HEK293 (cell line): ENCODE results near the gene PPM1L.

Experiments used
- CTCF ChIA-PET: fragments of 350-600 bp; formaldehyde crosslinking; extraction: SDS; loops from one replicate; lab custom pipeline; 2021; ENCODE audit warnings: antibody characterized with exemption; lab: Yijun Ruan, JAX
- POLR2A ChIA-PET: fragments of 300-600 bp; formaldehyde crosslinking; extraction: SDS; loops from one replicate; lab custom pipeline; 2020; ENCODE audit warnings: antibody characterized with exemption, inconsistent platforms; lab: Yijun Ruan, JAX
- H3K27ac ChIP-seq: fragments of 200-500 bp; sonication (Bioruptor generic); 2 replicates; pipeline ENCODE4 v1.5.1; 2014; ENCODE audit warnings: low read depth, low read length, control low read depth, inconsistent platforms; ENCODE audit errors: extremely low read depth
- H3K36me3 ChIP-seq, 2 experiments: fragments of 200-500 bp in 1 of 2; sonication (Bioruptor generic) in 1 of 2; 1 replicate in 1 of 2; 2 replicates in 1 of 2; pipeline ENCODE4 v1.5.1; 2014 to 2017; ENCODE audit warnings: inconsistent platforms in 2 of 2, low read length in 2 of 2; ENCODE audit not compliant: control insufficient read depth in 2 of 2, insufficient read depth in 1 of 2
- H3K4me1 ChIP-seq: fragments of 200-500 bp; sonication (Bioruptor generic); 2 replicates; pipeline ENCODE4 v1.5.1; 2014; ENCODE audit warnings: mild to moderate bottlenecking, low read length, inconsistent platforms; ENCODE audit not compliant: control insufficient read depth, insufficient read depth
- H3K4me3 ChIP-seq: 2 replicates; pipeline ENCODE4 v1.5.1; 2011; ENCODE audit warnings: low read depth, mild to moderate bottlenecking, control low read depth, low read length, moderate library complexity
- H3K9me3 ChIP-seq: fragments of 200-500 bp; sonication (Bioruptor generic); 2 replicates; pipeline ENCODE4 v1.5.1; 2014; ENCODE audit warnings: low read depth, low read length, inconsistent platforms; ENCODE audit not compliant: control insufficient read depth, insufficient read depth
- REPIN1 ChIP-seq: fragments of 450-650 bp; formaldehyde crosslinking; IDR thresholded peaks from 2 replicates; pipeline ENCODE4 v1.5.1; 2017; ENCODE audit warnings: missing biosample characterization, missing genetic modification characterization, low read depth
- ZBTB20 ChIP-seq: fragments of 450-650 bp; formaldehyde crosslinking; IDR thresholded peaks from 2 replicates; pipeline ENCODE4 v1.5.1; 2016; ENCODE audit warnings: missing biosample characterization, missing genetic modification characterization
- ZNF138 ChIP-seq: fragments of 450-650 bp; formaldehyde crosslinking; IDR thresholded peaks from 2 replicates; pipeline ENCODE4 v1.5.1; 2016; ENCODE audit warnings: missing biosample characterization, missing genetic modification characterization, borderline replicate concordance
- ZNF211 ChIP-seq: fragments of 450-650 bp; formaldehyde crosslinking; IDR thresholded peaks from 2 replicates; pipeline ENCODE4 v1.5.1; 2016; ENCODE audit warnings: low read depth, missing biosample characterization, missing genetic modification characterization
- ZNF23 ChIP-seq: fragments of 450-650 bp; formaldehyde crosslinking; IDR thresholded peaks from 2 replicates; pipeline ENCODE4 v1.5.1; 2016; ENCODE audit warnings: missing biosample characterization, missing genetic modification characterization, borderline replicate concordance
- ZNF302 ChIP-seq: fragments of 450-650 bp; formaldehyde crosslinking; IDR thresholded peaks from 2 replicates; pipeline ENCODE4 v1.5.1; 2016; ENCODE audit warnings: missing biosample characterization, missing genetic modification characterization, low read depth
- ZNF335 ChIP-seq: fragments of 450-650 bp; formaldehyde crosslinking; conservative IDR thresholded peaks from 2 replicates; pipeline ENCODE4 v1.5.1; 2016; ENCODE audit warnings: missing biosample characterization, missing genetic modification characterization
- ZNF404 ChIP-seq: fragments of 450-650 bp; formaldehyde crosslinking; IDR thresholded peaks from 2 replicates; pipeline ENCODE4 v1.5.1; 2017; ENCODE audit warnings: missing biosample characterization, missing genetic modification characterization
- ZNF530 ChIP-seq: fragments of 450-650 bp; formaldehyde crosslinking; IDR thresholded peaks from 2 replicates; pipeline ENCODE4 v1.5.1; 2016; ENCODE audit warnings: low read depth, missing biosample characterization, missing genetic modification characterization
- ZNF544 ChIP-seq: fragments of 450-650 bp; formaldehyde crosslinking; IDR thresholded peaks from 2 replicates; pipeline ENCODE4 v1.5.0; 2017; ENCODE audit warnings: missing biosample characterization, missing genetic modification characterization
- ZNF623 ChIP-seq: fragments of 450-650 bp; formaldehyde crosslinking; IDR thresholded peaks from 2 replicates; pipeline ENCODE4 v1.5.1; 2016; ENCODE audit warnings: missing biosample characterization, missing genetic modification characterization
- ZNF629 ChIP-seq: fragments of 450-650 bp; formaldehyde crosslinking; IDR thresholded peaks from 2 replicates; pipeline ENCODE4 v1.5.1; 2017; ENCODE audit warnings: missing biosample characterization, missing genetic modification characterization
- ZNF670 ChIP-seq: fragments of 450-650 bp; formaldehyde crosslinking; IDR thresholded peaks from 2 replicates; pipeline ENCODE4 v1.5.1; 2016; ENCODE audit warnings: missing biosample characterization, missing genetic modification characterization, low read depth
- ZNF701 ChIP-seq: fragments of 450-650 bp; formaldehyde crosslinking; IDR thresholded peaks from 2 replicates; pipeline ENCODE4 v1.5.1; 2016; ENCODE audit warnings: missing biosample characterization, missing genetic modification characterization
- ZNF707 ChIP-seq: fragments of 450-650 bp; formaldehyde crosslinking; IDR thresholded peaks from 2 replicates; pipeline ENCODE4 v1.5.1; 2016; ENCODE audit warnings: missing biosample characterization, missing genetic modification characterization
- ZNF777 ChIP-seq: fragments of 450-650 bp; formaldehyde crosslinking; IDR thresholded peaks from 2 replicates; pipeline ENCODE4 v1.5.1; 2017; ENCODE audit warnings: missing biosample characterization, missing genetic modification characterization, borderline replicate concordance
- TF ChIP-seq, protein P1 (sequence below): fragments of 450-650 bp; formaldehyde crosslinking; IDR thresholded peaks from 2 replicates; pipeline ENCODE4 v1.5.1; 2016; ENCODE audit warnings: missing biosample characterization, missing genetic modification characterization, low read depth
- TF ChIP-seq, protein P2 (sequence below): sonication (generic); formaldehyde crosslinking; IDR thresholded peaks from 2 replicates; pipeline ENCODE4 v1.8.1; 2022; ENCODE audit warnings: mild to moderate bottlenecking, moderate library complexity, missing genetic modification reagents
- TF ChIP-seq, protein P3 (sequence below): fragments of 450-650 bp; formaldehyde crosslinking; IDR thresholded peaks from 2 replicates; pipeline ENCODE4 v1.5.1; 2017; ENCODE audit warnings: missing biosample characterization, missing genetic modification characterization
- TF ChIP-seq, protein P4 (sequence below): fragments of 450-650 bp; formaldehyde crosslinking; IDR thresholded peaks from 2 replicates; pipeline ENCODE4 v1.5.1; 2017; ENCODE audit warnings: missing biosample characterization, missing genetic modification characterization
- TF ChIP-seq, protein P5 (sequence below): fragments of 450-650 bp; formaldehyde crosslinking; IDR thresholded peaks from 2 replicates; pipeline ENCODE4 v1.5.1; 2017; ENCODE audit warnings: missing biosample characterization, missing genetic modification characterization
- TF ChIP-seq, protein P6 (sequence below): fragments of 450-650 bp; formaldehyde crosslinking; IDR thresholded peaks from 2 replicates; pipeline ENCODE4 v1.5.1; 2016; ENCODE audit warnings: missing biosample characterization, missing genetic modification characterization, borderline replicate concordance

The PPM1L gene

DNA sequence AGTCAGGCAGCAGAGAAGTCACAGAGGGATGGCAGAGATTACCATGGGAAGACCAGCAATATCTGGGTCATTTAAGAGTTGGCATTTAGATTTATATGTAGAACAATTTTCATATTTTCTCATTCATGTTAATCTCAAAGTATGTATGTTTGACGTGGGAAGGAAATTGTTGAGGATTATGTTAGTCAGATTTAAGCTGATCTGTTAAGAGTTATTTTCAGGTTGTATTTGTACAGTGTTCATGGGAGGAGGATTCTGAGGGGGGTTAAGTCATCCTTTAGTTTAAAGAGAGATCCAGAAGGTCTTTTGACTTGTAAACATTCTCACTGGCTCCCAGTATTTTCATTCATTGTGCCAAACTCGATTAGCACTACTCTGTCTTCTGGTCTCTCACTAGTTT lies 34.7 kb downstream of the PPM1L start:
- CTCF ChIA-PET: no interaction called here
- no peaks in the 10 kb centered on the region for H3K9me3 ChIP-seq
- H3K4me3 ChIP-seq: no peak overlapping the region
- H3K36me3 ChIP-seq: no peaks in the 10 kb centered on the region
- H3K4me1 ChIP-seq: 0 out of 2 replicates have a peak, but pooled peaks cover 1% of the 10 kb centered on the region
- no peak for TF ChIP-seq ZNF302 (tag by site-specific recombination)
- TF ChIP-seq ZNF138 (tag by site-specific recombination): no peak
- TF ChIP-seq, protein P1, sequence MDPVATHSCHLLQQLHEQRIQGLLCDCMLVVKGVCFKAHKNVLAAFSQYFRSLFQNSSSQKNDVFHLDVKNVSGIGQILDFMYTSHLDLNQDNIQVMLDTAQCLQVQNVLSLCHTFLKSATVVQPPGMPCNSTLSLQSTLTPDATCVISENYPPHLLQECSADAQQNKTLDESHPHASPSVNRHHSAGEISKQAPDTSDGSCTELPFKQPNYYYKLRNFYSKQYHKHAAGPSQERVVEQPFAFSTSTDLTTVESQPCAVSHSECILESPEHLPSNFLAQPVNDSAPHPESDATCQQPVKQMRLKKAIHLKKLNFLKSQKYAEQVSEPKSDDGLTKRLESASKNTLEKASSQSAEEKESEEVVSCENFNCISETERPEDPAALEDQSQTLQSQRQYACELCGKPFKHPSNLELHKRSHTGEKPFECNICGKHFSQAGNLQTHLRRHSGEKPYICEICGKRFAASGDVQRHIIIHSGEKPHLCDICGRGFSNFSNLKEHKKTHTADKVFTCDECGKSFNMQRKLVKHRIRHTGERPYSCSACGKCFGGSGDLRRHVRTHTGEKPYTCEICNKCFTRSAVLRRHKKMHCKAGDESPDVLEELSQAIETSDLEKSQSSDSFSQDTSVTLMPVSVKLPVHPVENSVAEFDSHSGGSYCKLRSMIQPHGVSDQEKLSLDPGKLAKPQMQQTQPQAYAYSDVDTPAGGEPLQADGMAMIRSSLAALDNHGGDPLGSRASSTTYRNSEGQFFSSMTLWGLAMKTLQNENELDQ: no peak
- TF ChIP-seq, all 188 proteins: peak for 0
- POLR2A ChIA-PET: no interaction called here
- no peak overlapping the region for H3K27ac ChIP-seq

DNA sequence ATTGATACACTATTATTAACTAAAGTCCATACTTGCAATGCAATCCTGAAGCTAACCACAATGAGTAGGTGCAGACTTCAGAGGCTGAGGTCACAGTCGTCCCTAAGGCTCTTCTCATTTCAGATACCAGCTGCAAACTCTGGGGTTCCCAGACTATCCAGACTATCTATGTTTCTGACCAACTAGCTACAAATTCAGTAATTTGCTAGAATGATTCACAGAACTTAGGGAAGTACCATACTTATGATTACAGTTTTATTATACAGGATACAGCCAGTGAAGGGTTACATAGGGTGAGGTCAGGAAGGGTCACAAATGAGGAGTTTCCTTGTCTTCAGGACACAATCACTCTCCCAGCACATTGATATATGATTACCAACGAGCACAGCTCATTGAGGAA lies 36.5 kb downstream of the PPM1L start:
- POLR2A ChIA-PET: interaction anchor here (1.0 kb wide), 1 partner anchor 37 kb away, joined by 3 read pairs; no protein-coding TSS in a partner anchor
- CTCF ChIA-PET: no interaction called here

More for the DNA sequence above, 36.5 kb downstream of the PPM1L start:
- TF ChIP-seq ZNF335 (tag by site-specific recombination) (no peak), ZNF701 (tag by site-specific recombination) (no peak), ZNF623 (no peak), ZBTB20 (tag by site-specific recombination) (no peak), ZNF670 (no peak), REPIN1 (tag by site-specific recombination) (no peak), ZNF629 (tag by site-specific recombination) (no peak), ZNF530 (no peak), ZNF211 (tag by site-specific recombination) (no peak), ZNF404 (tag by site-specific recombination) (no peak), ZNF544 (tag by site-specific recombination) (no peak), ZNF777 (tag by site-specific recombination) (no peak), ZNF23 (no peak), ZNF707 (tag by site-specific recombination) (no peak)
- TF ChIP-seq, protein P2, sequence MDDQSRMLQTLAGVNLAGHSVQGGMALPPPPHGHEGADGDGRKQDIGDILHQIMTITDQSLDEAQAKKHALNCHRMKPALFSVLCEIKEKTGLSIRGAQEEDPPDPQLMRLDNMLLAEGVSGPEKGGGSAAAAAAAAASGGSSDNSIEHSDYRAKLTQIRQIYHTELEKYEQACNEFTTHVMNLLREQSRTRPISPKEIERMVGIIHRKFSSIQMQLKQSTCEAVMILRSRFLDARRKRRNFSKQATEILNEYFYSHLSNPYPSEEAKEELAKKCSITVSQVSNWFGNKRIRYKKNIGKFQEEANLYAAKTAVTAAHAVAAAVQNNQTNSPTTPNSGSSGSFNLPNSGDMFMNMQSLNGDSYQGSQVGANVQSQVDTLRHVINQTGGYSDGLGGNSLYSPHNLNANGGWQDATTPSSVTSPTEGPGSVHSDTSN: no peak
- TF ChIP-seq, protein P3, sequence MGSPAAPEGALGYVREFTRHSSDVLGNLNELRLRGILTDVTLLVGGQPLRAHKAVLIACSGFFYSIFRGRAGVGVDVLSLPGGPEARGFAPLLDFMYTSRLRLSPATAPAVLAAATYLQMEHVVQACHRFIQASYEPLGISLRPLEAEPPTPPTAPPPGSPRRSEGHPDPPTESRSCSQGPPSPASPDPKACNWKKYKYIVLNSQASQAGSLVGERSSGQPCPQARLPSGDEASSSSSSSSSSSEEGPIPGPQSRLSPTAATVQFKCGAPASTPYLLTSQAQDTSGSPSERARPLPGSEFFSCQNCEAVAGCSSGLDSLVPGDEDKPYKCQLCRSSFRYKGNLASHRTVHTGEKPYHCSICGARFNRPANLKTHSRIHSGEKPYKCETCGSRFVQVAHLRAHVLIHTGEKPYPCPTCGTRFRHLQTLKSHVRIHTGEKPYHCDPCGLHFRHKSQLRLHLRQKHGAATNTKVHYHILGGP (tag by site-specific recombination): no peak
- TF ChIP-seq, protein P4, sequence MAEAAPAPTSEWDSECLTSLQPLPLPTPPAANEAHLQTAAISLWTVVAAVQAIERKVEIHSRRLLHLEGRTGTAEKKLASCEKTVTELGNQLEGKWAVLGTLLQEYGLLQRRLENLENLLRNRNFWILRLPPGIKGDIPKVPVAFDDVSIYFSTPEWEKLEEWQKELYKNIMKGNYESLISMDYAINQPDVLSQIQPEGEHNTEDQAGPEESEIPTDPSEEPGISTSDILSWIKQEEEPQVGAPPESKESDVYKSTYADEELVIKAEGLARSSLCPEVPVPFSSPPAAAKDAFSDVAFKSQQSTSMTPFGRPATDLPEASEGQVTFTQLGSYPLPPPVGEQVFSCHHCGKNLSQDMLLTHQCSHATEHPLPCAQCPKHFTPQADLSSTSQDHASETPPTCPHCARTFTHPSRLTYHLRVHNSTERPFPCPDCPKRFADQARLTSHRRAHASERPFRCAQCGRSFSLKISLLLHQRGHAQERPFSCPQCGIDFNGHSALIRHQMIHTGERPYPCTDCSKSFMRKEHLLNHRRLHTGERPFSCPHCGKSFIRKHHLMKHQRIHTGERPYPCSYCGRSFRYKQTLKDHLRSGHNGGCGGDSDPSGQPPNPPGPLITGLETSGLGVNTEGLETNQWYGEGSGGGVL (tag by site-specific recombination): no peak
- TF ChIP-seq, protein P5, sequence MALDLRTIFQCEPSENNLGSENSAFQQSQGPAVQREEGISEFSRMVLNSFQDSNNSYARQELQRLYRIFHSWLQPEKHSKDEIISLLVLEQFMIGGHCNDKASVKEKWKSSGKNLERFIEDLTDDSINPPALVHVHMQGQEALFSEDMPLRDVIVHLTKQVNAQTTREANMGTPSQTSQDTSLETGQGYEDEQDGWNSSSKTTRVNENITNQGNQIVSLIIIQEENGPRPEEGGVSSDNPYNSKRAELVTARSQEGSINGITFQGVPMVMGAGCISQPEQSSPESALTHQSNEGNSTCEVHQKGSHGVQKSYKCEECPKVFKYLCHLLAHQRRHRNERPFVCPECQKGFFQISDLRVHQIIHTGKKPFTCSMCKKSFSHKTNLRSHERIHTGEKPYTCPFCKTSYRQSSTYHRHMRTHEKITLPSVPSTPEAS: no peak
- TF ChIP-seq, protein P6, sequence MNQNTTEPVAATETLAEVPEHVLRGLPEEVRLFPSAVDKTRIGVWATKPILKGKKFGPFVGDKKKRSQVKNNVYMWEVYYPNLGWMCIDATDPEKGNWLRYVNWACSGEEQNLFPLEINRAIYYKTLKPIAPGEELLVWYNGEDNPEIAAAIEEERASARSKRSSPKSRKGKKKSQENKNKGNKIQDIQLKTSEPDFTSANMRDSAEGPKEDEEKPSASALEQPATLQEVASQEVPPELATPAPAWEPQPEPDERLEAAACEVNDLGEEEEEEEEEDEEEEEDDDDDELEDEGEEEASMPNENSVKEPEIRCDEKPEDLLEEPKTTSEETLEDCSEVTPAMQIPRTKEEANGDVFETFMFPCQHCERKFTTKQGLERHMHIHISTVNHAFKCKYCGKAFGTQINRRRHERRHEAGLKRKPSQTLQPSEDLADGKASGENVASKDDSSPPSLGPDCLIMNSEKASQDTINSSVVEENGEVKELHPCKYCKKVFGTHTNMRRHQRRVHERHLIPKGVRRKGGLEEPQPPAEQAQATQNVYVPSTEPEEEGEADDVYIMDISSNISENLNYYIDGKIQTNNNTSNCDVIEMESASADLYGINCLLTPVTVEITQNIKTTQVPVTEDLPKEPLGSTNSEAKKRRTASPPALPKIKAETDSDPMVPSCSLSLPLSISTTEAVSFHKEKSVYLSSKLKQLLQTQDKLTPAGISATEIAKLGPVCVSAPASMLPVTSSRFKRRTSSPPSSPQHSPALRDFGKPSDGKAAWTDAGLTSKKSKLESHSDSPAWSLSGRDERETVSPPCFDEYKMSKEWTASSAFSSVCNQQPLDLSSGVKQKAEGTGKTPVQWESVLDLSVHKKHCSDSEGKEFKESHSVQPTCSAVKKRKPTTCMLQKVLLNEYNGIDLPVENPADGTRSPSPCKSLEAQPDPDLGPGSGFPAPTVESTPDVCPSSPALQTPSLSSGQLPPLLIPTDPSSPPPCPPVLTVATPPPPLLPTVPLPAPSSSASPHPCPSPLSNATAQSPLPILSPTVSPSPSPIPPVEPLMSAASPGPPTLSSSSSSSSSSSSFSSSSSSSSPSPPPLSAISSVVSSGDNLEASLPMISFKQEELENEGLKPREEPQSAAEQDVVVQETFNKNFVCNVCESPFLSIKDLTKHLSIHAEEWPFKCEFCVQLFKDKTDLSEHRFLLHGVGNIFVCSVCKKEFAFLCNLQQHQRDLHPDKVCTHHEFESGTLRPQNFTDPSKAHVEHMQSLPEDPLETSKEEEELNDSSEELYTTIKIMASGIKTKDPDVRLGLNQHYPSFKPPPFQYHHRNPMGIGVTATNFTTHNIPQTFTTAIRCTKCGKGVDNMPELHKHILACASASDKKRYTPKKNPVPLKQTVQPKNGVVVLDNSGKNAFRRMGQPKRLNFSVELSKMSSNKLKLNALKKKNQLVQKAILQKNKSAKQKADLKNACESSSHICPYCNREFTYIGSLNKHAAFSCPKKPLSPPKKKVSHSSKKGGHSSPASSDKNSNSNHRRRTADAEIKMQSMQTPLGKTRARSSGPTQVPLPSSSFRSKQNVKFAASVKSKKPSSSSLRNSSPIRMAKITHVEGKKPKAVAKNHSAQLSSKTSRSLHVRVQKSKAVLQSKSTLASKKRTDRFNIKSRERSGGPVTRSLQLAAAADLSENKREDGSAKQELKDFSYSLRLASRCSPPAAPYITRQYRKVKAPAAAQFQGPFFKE: no peak
- no peak overlapping the region for H3K27ac ChIP-seq
- peaks cover 12% of the 10 kb centered on the region for H3K4me1 ChIP-seq
- no peak overlapping the region for H3K4me3 ChIP-seq
- H3K9me3 ChIP-seq: no peaks in the 10 kb centered on the region
- no peaks in the 10 kb centered on the region for H3K36me3 ChIP-seq
